ENCODE results near the gene S100A7A.
A peak's percentile ranks its signal among the peaks of the same experiment; 100 is the strongest.
"Not testable (repeated sequence)": the region's sequence is repeated elsewhere in the genome, so short reads cannot be mapped to it uniquely, and the experiment has no call there.

Gene S100A7A

DNA sequence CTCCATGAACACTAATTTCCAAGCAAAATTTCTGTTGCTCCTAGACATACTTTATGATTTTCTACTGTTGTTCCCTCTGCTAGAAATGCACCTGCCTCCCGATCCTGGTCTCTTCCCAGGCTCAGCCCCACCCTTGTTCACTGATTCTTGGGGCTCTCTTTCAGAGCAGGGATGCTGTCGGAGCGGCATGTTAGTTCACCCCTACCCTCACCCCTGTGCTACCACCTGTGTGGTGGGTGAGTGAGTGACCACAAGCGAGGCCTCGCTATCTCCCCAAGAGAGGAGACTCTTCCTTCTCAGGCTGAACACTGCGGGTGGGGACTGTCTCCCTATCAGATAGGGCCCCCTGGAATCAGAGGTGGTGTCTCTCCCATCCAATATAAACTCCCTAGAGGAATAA lies 20.5 kb upstream of the S100A7A start:
- DNase-seq (ENCODE audit: low read depth) = no peak

- DNase-seq (ENCODE audit: low read depth) = no peak
Measured at GRCh38 chr1:153396461-153396860, 19.9 kb upstream of the S100A7A start.

- DNase-seq (ENCODE audit: low read depth) = no peak
Measured at GRCh38 chr1:153397051-153397923, 19.0 kb upstream of the S100A7A start.

DNA sequence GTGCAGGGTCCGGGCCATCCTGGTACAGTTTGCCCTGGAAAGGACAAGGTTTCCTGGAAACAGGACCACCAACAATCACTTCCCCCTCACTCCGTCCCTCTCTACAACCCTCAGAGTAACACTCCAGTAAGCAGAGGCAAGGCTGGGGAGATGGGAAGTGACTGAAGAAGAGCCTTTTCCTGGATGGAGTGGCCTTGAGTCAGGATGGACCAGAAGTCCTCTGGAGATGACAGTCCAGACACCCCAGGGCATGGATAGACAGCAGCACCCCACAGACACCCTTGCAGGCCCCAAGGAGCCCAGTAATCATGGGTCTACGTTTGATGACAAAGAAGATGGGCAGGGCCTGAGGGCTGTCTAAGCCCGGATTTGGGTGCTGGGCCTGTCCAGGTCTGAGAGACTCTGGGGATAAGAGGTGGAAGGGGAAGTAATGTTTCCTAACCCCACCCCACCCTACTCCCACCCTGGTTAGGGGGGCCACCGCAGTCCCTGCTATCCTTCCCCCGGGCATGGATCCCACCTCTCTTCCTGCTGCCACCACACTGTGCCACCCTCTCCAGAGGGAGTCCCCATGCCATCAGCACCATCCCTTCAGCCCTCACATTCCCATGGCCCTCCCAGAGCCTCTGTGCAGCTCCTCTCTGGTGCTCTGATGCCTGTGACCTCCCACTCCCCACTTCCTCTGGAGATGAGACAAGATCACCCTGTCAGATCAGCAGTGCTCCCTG lies 18.2 kb upstream of the S100A7A start:
- DNase-seq (ENCODE audit: low read depth) = no peak

DNA sequence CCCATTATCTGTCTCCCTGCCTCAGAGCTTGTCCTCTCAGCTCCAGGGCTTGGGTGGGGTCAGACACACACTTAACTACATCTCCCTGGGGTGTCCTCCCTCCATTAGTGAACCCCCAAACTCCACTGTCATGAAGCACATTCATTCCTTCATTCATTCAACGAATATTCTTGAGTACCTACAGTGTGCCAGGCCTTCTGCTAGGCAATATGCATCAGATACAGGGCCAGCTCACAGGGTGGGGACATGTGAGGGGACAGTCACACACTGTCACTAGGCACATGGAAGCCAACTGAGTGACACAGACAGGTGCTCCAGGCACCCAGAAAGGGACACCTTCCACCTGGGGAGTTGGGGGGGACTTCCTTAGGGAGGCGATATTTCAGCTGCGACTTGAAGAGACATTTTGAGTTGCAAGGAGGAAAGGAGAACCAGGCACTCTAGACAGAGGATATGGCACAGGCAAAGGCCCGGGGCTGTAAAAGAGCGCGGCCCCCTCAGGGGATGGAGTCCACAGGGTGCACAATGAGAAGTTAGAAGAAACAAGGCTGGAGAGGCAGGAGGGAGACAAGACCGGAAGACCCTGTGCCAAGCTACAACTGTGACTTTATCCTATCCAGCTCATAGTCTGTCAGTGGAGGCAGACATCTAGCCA lies 16.8 kb upstream of the S100A7A start:
- DNase-seq (ENCODE audit: low read depth) = no peak

GRCh38 chr1:153400244-153400643 lies 16.1 kb upstream of the S100A7A start:
- DNase-seq (ENCODE audit: low read depth) = no peak

- DNase-seq (ENCODE audit: low read depth) = no peak
Measured at GRCh38 chr1:153401461-153401860, 14.9 kb upstream of the S100A7A start.

DNA sequence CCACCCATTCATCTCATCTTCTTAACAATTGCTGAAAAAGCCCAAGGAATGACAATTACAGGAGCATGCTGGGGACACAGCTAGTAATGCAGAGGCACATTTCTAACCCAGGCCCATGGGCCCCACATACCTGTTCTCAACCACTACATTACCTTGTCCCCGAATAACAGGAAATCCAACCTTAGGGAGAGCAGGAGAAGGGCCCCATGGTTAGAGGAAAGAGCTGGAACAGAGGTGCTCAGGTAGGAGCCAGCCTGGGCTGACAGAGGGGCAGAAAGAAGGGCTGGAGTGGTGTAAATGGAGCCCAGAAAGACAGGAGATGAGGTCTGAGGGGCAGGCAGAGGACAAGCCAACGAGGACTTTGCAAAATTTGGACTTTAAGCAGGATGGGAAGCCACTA lies 14.1 kb upstream of the S100A7A start:
- no peak for DNase-seq (ENCODE audit: low read depth)

DNA sequence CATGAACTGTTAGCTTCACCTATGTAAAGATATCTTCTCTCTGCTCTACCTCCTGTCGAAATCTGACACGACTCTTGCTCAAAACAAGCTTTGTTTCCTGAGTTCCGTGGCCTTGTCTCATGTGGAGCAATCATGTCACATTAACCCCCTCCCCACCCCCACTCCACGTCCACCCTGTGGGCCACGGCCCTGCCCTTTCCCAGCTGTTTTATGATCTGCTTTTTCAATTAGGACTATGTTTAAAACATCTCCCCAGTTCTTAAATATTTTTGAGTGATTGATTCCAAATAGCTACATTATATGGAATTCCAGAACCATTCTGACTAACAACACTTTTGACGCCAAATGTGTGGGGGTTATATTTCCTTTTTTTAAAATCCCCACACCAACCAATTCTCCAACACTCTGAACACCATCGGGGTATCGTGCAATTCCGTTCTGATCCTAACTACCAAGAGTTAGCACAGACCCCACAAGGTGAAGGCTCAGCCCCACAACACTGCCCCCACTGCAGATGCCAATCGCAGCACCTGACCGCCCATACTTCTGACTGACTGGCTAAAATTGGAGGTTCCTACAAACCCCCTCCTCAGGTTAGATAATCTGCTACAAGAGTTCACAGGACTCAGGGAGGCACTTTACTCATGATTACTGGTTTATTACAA lies 12.8 kb upstream of the S100A7A start:
- DNase-seq (ENCODE audit: low read depth) = no peak

GRCh38 chr1:153404086-153404635 lies 12.2 kb upstream of the S100A7A start:
- DNase-seq (ENCODE audit: low read depth) = no peak

GRCh38 chr1:153404768-153405167 lies 11.6 kb upstream of the S100A7A start:
- DNase-seq (ENCODE audit: low read depth) = peak; percentile 11

DNA sequence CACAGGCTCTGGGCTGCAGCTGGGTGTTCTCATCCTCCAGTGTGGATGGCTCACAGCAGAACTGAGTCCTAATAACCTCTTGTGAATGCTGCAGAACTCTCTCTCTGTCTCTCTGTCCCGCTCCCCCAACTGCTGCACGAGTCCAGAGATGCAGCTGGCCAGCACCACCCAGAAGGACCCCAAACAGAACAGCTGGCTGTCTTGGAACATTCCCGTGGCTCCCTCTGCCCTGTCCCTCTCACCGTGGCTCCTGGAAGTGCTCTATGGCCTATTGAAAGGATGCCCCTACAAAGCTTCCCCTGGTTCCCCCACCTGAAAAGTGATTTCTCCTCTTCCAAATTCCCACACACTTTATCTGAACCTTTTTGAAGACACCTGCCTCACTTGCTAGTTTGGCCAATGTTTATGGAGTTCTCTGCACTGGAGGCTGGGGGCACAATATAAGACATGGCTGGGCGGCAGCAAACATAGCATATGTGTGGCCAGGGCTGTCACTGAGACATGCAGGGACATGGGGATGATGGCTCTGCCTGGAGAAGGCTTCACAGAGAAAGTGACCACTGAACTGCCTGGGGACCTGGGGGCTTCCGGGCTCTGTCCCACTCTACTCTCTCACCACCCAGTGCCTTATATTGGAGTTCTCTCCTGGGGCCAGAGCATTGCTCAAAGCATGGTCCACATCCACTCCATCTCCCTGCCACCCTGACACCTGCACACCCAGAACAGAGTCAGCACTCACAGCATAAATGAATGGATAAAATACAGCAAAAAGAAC lies 10.3 kb upstream of the S100A7A start:
- DNase-seq (ENCODE audit: low read depth) = not testable (repeated sequence)

DNA sequence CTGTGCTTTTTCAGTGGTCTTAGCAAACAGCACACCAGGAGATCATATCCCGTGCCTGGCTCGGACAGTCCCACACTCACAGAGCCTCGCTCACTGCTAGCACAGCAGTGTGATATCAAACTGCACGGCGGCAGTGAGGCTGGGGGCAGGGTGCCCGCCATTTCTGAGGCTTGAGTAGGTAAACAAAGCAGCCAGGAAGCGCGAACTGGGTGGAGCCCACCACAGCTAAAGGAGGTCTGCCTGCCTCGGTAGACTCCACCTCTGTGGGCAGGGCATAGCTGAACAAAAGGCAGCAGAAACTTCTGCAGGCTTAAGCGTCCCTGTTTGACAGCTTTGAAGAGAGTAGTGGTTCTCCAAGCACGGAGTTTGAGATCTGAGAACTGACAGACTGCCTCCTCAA lies 9.0 kb upstream of the S100A7A start:
- DNase-seq (ENCODE audit: low read depth) = not testable (repeated sequence)

DNA sequence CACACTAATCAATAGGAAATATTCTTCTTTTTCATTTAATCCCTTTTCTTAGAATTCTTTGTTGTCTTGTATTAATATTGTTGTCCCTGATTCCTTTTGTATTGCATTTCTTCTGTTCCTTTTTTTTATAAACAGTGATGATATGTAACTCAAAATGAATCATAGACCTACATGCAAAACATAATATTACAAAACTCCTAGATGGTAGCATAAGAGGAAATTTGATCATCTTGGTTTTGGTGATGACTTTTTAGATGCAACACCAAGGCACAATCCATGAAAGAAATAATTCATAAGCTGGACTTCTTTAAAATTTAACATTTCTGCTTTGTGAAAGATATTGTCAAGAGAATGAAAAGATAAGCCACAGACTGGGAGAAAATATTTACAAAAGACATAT lies 2.4 kb upstream of the S100A7A start:
- not testable (repeated sequence) for DNase-seq (ENCODE audit: low read depth)

- DNase-seq (ENCODE audit: low read depth) = no peak
Measured at GRCh38 chr1:153417136-153417888, 992 bp downstream of the S100A7A start.

GRCh38 chr1:153418758-153419435 lies 2.6 kb downstream of the S100A7A start:
- not testable (repeated sequence) for DNase-seq (ENCODE audit: low read depth)

GRCh38 chr1:153419436-153419793 lies 3.1 kb downstream of the S100A7A start:
- not testable (repeated sequence) for DNase-seq (ENCODE audit: low read depth)

DNA sequence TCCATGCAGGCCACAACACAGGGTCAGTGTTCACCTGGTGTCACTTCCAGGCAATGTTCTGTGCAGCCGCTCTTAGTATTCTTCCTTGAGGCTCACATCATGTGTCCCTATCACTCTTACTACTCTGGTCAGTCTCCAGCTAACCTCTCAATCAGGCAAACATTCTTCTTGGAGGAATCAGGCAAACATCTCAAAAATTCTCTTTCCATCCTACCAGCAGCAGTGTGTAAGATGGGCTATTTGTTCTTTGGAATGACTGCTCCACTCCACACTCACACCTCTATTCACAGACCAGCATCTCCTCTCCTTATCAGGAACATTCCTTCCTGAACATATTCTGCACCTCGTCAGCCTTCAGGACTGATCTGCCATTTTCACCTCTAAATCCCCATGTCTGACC lies 4.0 kb downstream of the S100A7A start:
- no peak for DNase-seq (ENCODE audit: low read depth)

DNA sequence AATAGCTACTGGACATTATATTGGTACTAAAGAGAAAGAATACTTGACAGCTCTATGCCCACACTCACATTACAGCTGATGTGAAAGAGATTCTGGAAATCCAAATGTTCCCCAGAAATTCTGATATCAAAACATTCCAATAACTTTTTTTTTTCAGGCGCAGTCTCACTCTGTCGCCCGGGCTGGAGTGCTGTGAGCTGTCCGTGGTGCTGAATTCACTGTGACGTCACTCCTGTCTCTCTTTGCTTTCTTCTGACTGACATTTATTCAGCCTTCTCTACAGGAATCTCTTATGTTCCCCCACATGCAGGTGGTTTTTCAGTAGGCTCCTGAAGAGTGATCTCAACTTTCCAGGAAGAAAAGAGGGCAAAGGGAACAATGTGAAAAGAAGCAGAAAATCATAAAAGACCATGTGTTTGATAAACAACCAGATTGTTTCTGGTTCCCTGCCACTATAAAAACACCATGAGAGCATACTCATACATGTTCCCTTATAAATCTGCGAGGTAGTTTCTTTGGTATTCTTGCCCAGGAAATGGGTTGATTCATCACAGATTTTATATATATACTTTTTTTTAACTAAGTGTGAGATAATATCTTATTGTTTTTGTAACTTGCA lies 6.2 kb downstream of the S100A7A start:
- DNase-seq (ENCODE audit: low read depth) = peak; percentile 6

Data from T-helper 22 cell (primary cell).